IMR-90 (cell line): ENCODE data around the gene STEAP4. TPM values are rescaled to one million over a fixed set of nuclear protein-coding genes. Genes with fewer than 3 reads are reported as not detected.

ENCODE experiments used
- ATAC-seq: fragments of 200-7000 bp; cut with Tn5 transposase; 2 replicates; pipeline ENCODE4 v1.9.1; 2020; ENCODE audit warnings: low read depth, mild to moderate bottlenecking, moderate library complexity
- BruUV-seq: library from RNA; stranded (reverse); fragments of 400-500 nt; replicated peaks from 2 replicates; lab custom pipeline; 2021; lab: Mats Ljungman, UMichigan
- CTCF ChIA-PET: fragments of 300-600 bp; formaldehyde crosslinking; extraction: SDS; loops from one replicate; lab custom pipeline; 2021; ENCODE audit warnings: antibody characterized with exemption; lab: Yijun Ruan, JAX
- POLR2A ChIA-PET: fragments of 300-600 bp; sonication (Branson Sonifier 250); formaldehyde crosslinking; loops from one replicate; lab custom pipeline; 2022; ENCODE audit warnings: antibody characterized with exemption; ENCODE audit not compliant: unreplicated experiment; lab: Charles Lee
- DNase-seq: peaks from one replicate; pipeline ENCODE4 v3.0.0; 2013
- H2AFZ ChIP-seq: replicated peaks from 2 replicates; pipeline ENCODE3; 2013; ENCODE audit warnings: low read length, mild to moderate bottlenecking; ENCODE audit not compliant: poor library complexity
- H2AK5ac ChIP-seq: 2 replicates; pipeline ENCODE4 v1.6.1; 2013; ENCODE audit warnings: low read depth, low read length, inconsistent platforms
- H2AK9ac ChIP-seq: replicated peaks from 2 replicates; pipeline ENCODE3; 2013; ENCODE audit warnings: mild to moderate bottlenecking, low read depth, low read length, moderate library complexity; ENCODE audit not compliant: poor library complexity
- H2BK120ac ChIP-seq: 2 replicates; pipeline ENCODE4 v1.6.1; 2013; ENCODE audit warnings: low read depth, low read length, inconsistent platforms
- H2BK15ac ChIP-seq: 3 replicates; pipeline ENCODE4 v1.6.1; 2013; ENCODE audit warnings: low read depth, low read length, inconsistent platforms
- H2BK20ac ChIP-seq: 2 replicates; pipeline ENCODE4 v1.6.1; 2013; ENCODE audit warnings: low read depth, mild to moderate bottlenecking, inconsistent platforms, low read length, moderate library complexity
- H2BK5ac ChIP-seq: 2 replicates; pipeline ENCODE4 v1.6.1; 2013; ENCODE audit warnings: mild to moderate bottlenecking, low read depth, low read length, inconsistent platforms; ENCODE audit not compliant: poor library complexity, severe bottlenecking
- H3K14ac ChIP-seq: replicated peaks from 2 replicates; pipeline ENCODE4 v1.6.1; 2013; ENCODE audit warnings: low read depth, low read length, inconsistent platforms
- H3K18ac ChIP-seq: 2 replicates; pipeline ENCODE4 v1.6.1; 2013; ENCODE audit warnings: low read depth, low read length, control low read depth
- H3K23ac ChIP-seq: 2 replicates; pipeline ENCODE4 v1.6.1; 2013; ENCODE audit warnings: low read depth, low read length, inconsistent platforms
- H3K27ac ChIP-seq: 2 replicates; pipeline ENCODE4 v1.5.1; 2013; ENCODE audit warnings: mild to moderate bottlenecking, control low read depth, low read length; ENCODE audit not compliant: insufficient read depth
- H3K27me3 ChIP-seq: 2 replicates; pipeline ENCODE4 v1.6.1; 2013; ENCODE audit warnings: low read length; ENCODE audit not compliant: control insufficient read depth, insufficient read depth
- H3K36me3 ChIP-seq: 2 replicates; pipeline ENCODE4 v1.6.1; 2013; ENCODE audit warnings: low read length, mixed read lengths; ENCODE audit not compliant: control insufficient read depth, insufficient read depth
- H3K4ac ChIP-seq: 2 replicates; pipeline ENCODE4 v1.6.1; 2013; ENCODE audit warnings: low read depth, low read length, inconsistent platforms
- H3K4me1 ChIP-seq: 2 replicates; pipeline ENCODE4 v1.6.1; 2013; ENCODE audit warnings: low read length, mixed read lengths; ENCODE audit not compliant: control insufficient read depth, insufficient read depth
- H3K4me2 ChIP-seq: 2 replicates; pipeline ENCODE4 v1.6.1; 2013; ENCODE audit warnings: low read depth, mild to moderate bottlenecking, control low read depth, low read length, moderate library complexity
- H3K4me3 ChIP-seq: 2 replicates; pipeline ENCODE4 v1.5.1; 2013; ENCODE audit warnings: low read depth, mild to moderate bottlenecking, control low read depth, low read length, moderate library complexity; ENCODE audit not compliant: insufficient read depth
- H3K56ac ChIP-seq: 2 replicates; pipeline ENCODE4 v1.6.1; 2013; ENCODE audit warnings: low read length, inconsistent platforms; ENCODE audit not compliant: insufficient read depth; ENCODE audit errors: extremely low read depth
- H3K79me1 ChIP-seq, 2 experiments: 2 replicates each; pipeline ENCODE4 v1.6.1; 2013; ENCODE audit warnings: low read length in 2 of 2, inconsistent platforms in 1 of 2, low read depth in 1 of 2
- H3K9ac ChIP-seq: 2 replicates; pipeline ENCODE4 v1.6.1; 2013; ENCODE audit warnings: low read depth, low read length, control low read depth
- H3K9me1 ChIP-seq: 2 replicates; pipeline ENCODE4 v1.6.1; 2013; ENCODE audit warnings: low read length, inconsistent platforms; ENCODE audit not compliant: insufficient read depth
- H3K9me3 ChIP-seq: 2 replicates; pipeline ENCODE4 v1.6.1; 2013; ENCODE audit warnings: low read length; ENCODE audit not compliant: control insufficient read depth, insufficient read depth
- H4K20me1 ChIP-seq: 2 replicates; pipeline ENCODE4 v1.6.1; 2013; ENCODE audit warnings: low read length, inconsistent platforms; ENCODE audit not compliant: insufficient read depth
- H4K5ac ChIP-seq: 2 replicates; pipeline ENCODE4 v1.6.1; 2013; ENCODE audit warnings: mild to moderate bottlenecking, low read depth, low read length, control low read depth
- H4K8ac ChIP-seq, 2 experiments: 2 replicates each; pipeline ENCODE4 v1.6.1; 2013; ENCODE audit warnings: low read depth in 2 of 2, low read length in 2 of 2, control low read depth in 1 of 2, inconsistent platforms in 1 of 2
- H4K91ac ChIP-seq: 2 replicates; pipeline ENCODE4 v1.6.1; 2013; ENCODE audit warnings: low read depth, low read length, inconsistent platforms; ENCODE audit not compliant: insufficient read depth
- CEBPB ChIP-seq: IDR thresholded peaks from 2 replicates; pipeline ENCODE4 v1.6.1; 2012; ENCODE audit warnings: low read depth, low read length, improper control_type of control experiment
- CHD1 ChIP-seq: IDR thresholded peaks from 2 replicates; pipeline ENCODE4 v1.6.1; 2012; ENCODE audit warnings: low read depth, low read length, improper control_type of control experiment
- CTCF ChIP-seq: conservative IDR thresholded peaks from 2 replicates; pipeline ENCODE4 v1.5.1; 2012; ENCODE audit warnings: mild to moderate bottlenecking, low read depth, low read length, improper control_type of control experiment
- MAZ ChIP-seq: IDR thresholded peaks from 2 replicates; pipeline ENCODE4 v1.6.1; 2012; ENCODE audit warnings: low read depth, mild to moderate bottlenecking, low read length, improper control_type of control experiment, moderate library complexity, borderline replicate concordance
- MXI1 ChIP-seq: IDR thresholded peaks from 2 replicates; pipeline ENCODE4 v1.6.1; 2012; ENCODE audit warnings: low read depth, mild to moderate bottlenecking, low read length, moderate library complexity, borderline replicate concordance
- NFE2L2 ChIP-seq: fragments of 150-350 bp; IDR thresholded peaks from 2 replicates; pipeline ENCODE4 v1.6.1; 2016; ENCODE audit warnings: low read depth, mild to moderate bottlenecking, low read length
- POLR2A ChIP-seq: IDR thresholded peaks from 2 replicates; pipeline ENCODE4 v1.6.1; 2012; ENCODE audit warnings: mild to moderate bottlenecking, low read depth, low read length
- RAD21 ChIP-seq: IDR thresholded peaks from 2 replicates; pipeline ENCODE4 v1.6.1; 2012; ENCODE audit warnings: low read length, improper control_type of control experiment
- RCOR1 ChIP-seq: IDR thresholded peaks from 2 replicates; pipeline ENCODE4 v1.6.1; 2012; ENCODE audit warnings: mild to moderate bottlenecking, low read length, improper control_type of control experiment; ENCODE audit not compliant: insufficient replicate concordance
- RFX5 ChIP-seq: IDR thresholded peaks from 2 replicates; pipeline ENCODE4 v1.8.0; 2012; ENCODE audit warnings: low read depth, mild to moderate bottlenecking, low read length, moderate library complexity
- SMC3 ChIP-seq: fragments of 150-350 bp; IDR thresholded peaks from 2 replicates; pipeline ENCODE4 v1.6.1; 2016; ENCODE audit warnings: low read depth, mild to moderate bottlenecking, antibody characterized with exemption, low read length, moderate library complexity
- WGBS, 2 experiments: methylation state at CpG; one replicate each; pipeline versions ENCODE4 v1.1.5 to v1.1.7; 2013; ENCODE audit warnings: missing lambda C conversion rate in 2 of 2; ENCODE audit not compliant: insufficient read length in 1 of 2; ENCODE audit errors: extremely low coverage in 2 of 2; 5-methylcytosine and 5-hydroxymethylcytosine counted together
- dilution Hi-C: fragments of 300-500 bp; cut with HindIII; formaldehyde crosslinking; loops from one replicate; pipeline ENCODE4 v1.14.3; 2018; ENCODE audit warnings: low sequenced_read_pairs; ENCODE audit not compliant: unreplicated experiment
- in situ Hi-C: fragments of 300-500 bp; cut with MboI; formaldehyde crosslinking; loops from 3 replicates; pipeline ENCODE4 v1.14.3; 2019; ENCODE audit warnings: low sequenced_read_pairs, inconsistent platforms, mixed read lengths
- intact Hi-C: fragments of 100-400 bp; cut with micrococcal nuclease; formaldehyde crosslinking; loops from 2 replicates; pipeline ENCODE4 v1.10.0; 2022
- polyA plus RNA-seq, 3 experiments: library from polyadenylated mRNA; depleted of rRNA; stranded (reverse); fragments of >200 nt; gene quantifications; 2 replicates each; pipeline ENCODE4 v1.2.3, GENCODE V29; 2012; ENCODE audit warnings: low replicate concordance in 1 of 3
- total RNA-seq: library from RNA; depleted of rRNA; stranded (reverse); fragments of >200 nt; gene quantifications from 2 replicates; pipeline ENCODE4 v1.2.3, GENCODE V29; 2012

The STEAP4 gene
- total and polyA plus RNA-seq, 2 of the 4 experiments (the other 2 are of a cell fraction), result not detected

GRCh38 chr7:88243345-88243909 lies 63.3 kb downstream of the STEAP4 start:
- no peaks in the 10 kb centered on the region for H3K4me1 ChIP-seq
- H3K4me3 ChIP-seq, result no peak overlapping the region
- H2AK9ac ChIP-seq, result peak overlapping the region; percentile 55
- no peak overlapping the region for H2BK120ac ChIP-seq
- H3K27ac ChIP-seq, result no peak overlapping the region
- H3K4me2 ChIP-seq, result no peak overlapping the region
- no peak overlapping the region for H4K91ac ChIP-seq
- CTCF ChIA-PET, result interaction anchor here (0.7 kb wide), 1 partner anchor 11 kb away, joined by 5 read pairs; no protein-coding TSS in a partner anchor
- POLR2A ChIA-PET, result no interaction called here
- in situ Hi-C loops (no loop called here), dilution Hi-C loops (no loop called here), intact Hi-C loops (loop anchor here (2.0 kb wide), 1 partner anchor 1875 kb away; no protein-coding TSS in a partner anchor)
- H3K14ac ChIP-seq, result no peak overlapping the region
- H4K20me1 ChIP-seq, result no peaks in the 10 kb centered on the region
- no peak overlapping the region for H2BK20ac ChIP-seq
- no peaks in the 10 kb centered on the region for H3K79me1 ChIP-seq
- no peaks in the 10 kb centered on the region for H3K9me3 ChIP-seq
- no peak for TF ChIP-seq NFE2L2
- no peak for TF ChIP-seq CHD1
- TF ChIP-seq RCOR1, result no peak
- TF ChIP-seq CTCF, result peak; percentile 71
- TF ChIP-seq CEBPB, result no peak
- no peak for TF ChIP-seq RFX5
- no peak for TF ChIP-seq POLR2A
- peak; percentile 67 for TF ChIP-seq RAD21
- TF ChIP-seq SMC3, result peak; percentile 49; the same call in 1 of the 2 replicates
- TF ChIP-seq MXI1, result no peak
- TF ChIP-seq MAZ, result no peak
- no peak overlapping the region for H2AFZ ChIP-seq
- no peak overlapping the region for H2BK5ac ChIP-seq
- no peaks in the 10 kb centered on the region for H3K9me1 ChIP-seq
- no peak overlapping the region for H4K5ac ChIP-seq
- no peak overlapping the region for H3K18ac ChIP-seq
- DNase-seq (peak; percentile 44), ATAC-seq (peak; percentile 77)
- H2AK5ac ChIP-seq, result no peak overlapping the region
- no TSS peak for BruUV-seq
- H4K8ac ChIP-seq, result no peak overlapping the region
- no peak overlapping the region for H3K4ac ChIP-seq
- no peak overlapping the region for H3K9ac ChIP-seq
- H3K23ac ChIP-seq, result no peak overlapping the region
- no peak overlapping the region for H3K56ac ChIP-seq
- no peaks in the 10 kb centered on the region for H3K36me3 ChIP-seq
- no peaks in the 10 kb centered on the region for H3K27me3 ChIP-seq
- no peak overlapping the region for H2BK15ac ChIP-seq
- no CpG with 5 or more reads among the region's 2 CpGs for WGBS, 2 experiments
